GM18861 (cell line): ENCODE measurements around the gene HMGN4.
"Not testable (repeated sequence)": the region's sequence is repeated elsewhere in the genome, so short reads cannot be mapped to it uniquely, and the experiment has no call there.

Experiments
- ATAC-seq: cut with Tn5 transposase; IDR thresholded peaks from one replicate; pipeline ENCODE4 v1.9.1; 2021; ENCODE audit not compliant: unreplicated experiment

HMGN4 gene

GRCh38 chr6:26537846-26538571 is at the start of gene HMGN4:
Gene HMGN4, plus strand, starts transcription at chr6:26538366. Its CDS starts 6,841 bp downstream, at chr6:26545207.
- peak; percentile 39 for ATAC-seq

- ATAC-seq: no peak
Measured at GRCh38 chr6:26489996-26490964, 47.9 kb upstream of the HMGN4 start.

GRCh38 chr6:26491604-26492003 is 46.6 kb upstream of the HMGN4 start:
- no peak for ATAC-seq

GRCh38 chr6:26493258-26493657 is 44.9 kb upstream of the HMGN4 start:
- ATAC-seq: no peak

DNA sequence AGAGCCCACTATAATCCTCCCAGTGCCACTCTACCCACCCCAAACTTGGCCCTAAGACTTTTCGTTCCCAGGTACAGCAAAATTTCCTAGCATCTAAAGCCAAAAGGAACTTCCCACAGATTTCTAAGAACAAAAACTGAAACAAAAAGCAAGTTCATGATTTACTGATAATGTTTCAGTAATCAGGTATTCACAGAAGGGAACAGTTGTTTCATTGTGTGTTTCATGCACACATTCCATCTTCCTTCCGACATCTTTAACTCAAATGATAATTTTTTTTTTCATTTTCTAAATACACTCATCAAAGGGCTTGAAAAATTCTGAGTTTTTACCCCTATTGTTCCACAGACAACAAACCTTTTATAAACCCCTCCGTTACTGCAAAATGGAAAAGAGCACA is 44.0 kb upstream of the HMGN4 start:
- ATAC-seq: no peak

- no peak for ATAC-seq
Measured at GRCh38 chr6:26495281-26495680, 42.9 kb upstream of the HMGN4 start.

DNA sequence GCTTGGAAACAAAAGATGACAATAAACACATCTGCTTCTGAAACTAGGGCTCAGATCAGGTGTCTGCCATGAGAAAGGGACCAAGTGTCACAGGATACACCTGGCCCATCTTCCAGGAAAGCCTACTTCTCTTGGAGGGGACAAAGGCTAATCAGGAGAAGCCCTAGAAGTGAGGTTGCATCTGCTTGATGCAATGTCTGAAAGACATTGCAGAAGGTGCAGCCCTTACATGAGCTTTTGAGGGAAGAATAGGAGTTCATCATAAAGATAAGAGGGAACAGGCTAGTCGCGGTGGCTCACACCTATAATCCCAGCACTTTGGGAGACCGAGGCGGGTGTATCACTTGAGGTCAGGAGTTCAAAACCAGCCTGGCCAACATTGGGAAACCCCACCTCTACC is 40.6 kb upstream of the HMGN4 start:
- no peak for ATAC-seq

DNA sequence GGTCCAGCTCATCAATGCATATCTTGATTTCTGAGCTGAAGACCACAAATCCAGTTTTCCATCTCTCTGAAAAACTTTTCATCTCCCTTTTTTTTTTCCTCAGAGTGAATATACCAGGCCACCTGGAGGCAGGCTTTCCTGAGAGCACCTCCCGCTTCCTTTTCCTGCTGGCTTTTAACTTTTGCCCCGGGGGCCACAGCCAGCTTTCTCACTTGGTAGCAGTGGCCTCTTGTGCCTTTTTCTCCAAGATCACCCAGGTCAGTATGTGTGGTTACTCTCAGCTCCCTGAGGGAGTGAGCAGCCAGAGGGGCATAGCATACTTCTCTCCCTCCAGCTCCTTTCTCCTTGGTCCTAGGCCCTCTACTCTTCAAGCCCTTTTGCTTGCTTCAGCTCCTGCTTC is 38.1 kb upstream of the HMGN4 start, which contains the start of gene BTN1A1:
TSS of gene BTN1A1 (plus strand) at position 202 of the 400 bp plus-strand sequence. CDS start 984 bp downstream, outside the sequence.
- no peak for ATAC-seq

DNA sequence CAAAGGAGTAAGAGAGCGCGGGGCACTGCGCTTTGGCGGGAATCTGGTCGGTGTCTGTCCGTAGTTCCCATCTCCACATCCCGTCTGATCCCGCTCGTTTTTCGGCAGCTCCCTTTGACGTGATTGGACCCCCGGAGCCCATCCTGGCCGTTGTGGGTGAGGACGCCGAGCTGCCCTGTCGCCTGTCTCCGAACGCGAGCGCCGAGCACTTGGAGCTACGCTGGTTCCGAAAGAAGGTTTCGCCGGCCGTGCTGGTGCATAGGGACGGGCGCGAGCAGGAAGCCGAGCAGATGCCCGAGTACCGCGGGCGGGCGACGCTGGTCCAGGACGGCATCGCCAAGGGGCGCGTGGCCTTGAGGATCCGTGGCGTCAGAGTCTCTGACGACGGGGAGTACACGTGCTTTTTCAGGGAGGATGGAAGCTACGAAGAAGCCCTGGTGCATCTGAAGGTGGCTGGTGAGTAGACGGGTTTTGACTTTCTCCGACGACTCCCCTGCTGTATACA is 36.6 kb upstream of the HMGN4 start:
- no peak for ATAC-seq

- ATAC-seq: no peak
Measured at GRCh38 chr6:26502165-26502564, 36.0 kb upstream of the HMGN4 start.

- no peak for ATAC-seq
Measured at GRCh38 chr6:26502626-26503025, 35.5 kb upstream of the HMGN4 start.

DNA sequence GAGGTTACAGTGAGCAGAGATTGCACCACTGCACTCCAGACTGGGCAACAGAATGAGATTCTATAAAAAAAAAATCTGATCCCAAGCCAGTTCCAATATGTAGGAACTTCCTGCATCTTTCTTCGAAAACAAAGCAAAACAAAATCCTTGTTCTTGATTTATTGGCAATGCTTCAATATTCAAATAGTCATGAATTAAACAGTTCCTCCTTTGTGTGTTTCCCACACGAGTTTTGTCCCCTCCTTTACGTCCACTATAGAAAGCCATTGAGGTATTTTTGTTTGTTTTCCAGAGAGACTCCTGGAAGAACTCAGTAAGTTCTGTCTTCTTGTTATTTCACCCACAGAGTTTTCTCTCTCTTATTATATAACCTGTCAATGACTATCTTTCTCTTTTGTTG is 30.5 kb upstream of the HMGN4 start:
- no peak for ATAC-seq

- ATAC-seq: not testable (repeated sequence)
Measured at GRCh38 chr6:26511033-26511432, 27.1 kb upstream of the HMGN4 start.

DNA sequence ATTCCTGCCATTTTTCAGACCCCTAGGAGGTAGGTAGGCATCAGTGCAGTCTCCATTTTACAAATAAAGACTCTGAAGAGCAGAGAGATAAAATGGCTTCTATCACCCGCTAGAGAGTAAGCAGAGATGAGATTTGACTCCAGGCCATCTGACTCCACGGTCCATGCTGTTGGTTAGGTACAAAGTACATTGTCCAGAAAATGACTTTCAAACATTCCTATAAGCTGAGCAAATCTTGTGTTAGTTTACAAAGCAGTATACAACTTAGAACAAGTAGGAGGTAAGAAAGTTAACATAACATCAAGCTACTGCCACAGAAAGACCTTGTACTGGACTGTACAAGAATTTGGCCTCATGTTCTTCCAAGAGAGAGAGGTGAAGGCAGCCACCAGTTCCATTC is 23.2 kb upstream of the HMGN4 start:
- no peak for ATAC-seq

DNA sequence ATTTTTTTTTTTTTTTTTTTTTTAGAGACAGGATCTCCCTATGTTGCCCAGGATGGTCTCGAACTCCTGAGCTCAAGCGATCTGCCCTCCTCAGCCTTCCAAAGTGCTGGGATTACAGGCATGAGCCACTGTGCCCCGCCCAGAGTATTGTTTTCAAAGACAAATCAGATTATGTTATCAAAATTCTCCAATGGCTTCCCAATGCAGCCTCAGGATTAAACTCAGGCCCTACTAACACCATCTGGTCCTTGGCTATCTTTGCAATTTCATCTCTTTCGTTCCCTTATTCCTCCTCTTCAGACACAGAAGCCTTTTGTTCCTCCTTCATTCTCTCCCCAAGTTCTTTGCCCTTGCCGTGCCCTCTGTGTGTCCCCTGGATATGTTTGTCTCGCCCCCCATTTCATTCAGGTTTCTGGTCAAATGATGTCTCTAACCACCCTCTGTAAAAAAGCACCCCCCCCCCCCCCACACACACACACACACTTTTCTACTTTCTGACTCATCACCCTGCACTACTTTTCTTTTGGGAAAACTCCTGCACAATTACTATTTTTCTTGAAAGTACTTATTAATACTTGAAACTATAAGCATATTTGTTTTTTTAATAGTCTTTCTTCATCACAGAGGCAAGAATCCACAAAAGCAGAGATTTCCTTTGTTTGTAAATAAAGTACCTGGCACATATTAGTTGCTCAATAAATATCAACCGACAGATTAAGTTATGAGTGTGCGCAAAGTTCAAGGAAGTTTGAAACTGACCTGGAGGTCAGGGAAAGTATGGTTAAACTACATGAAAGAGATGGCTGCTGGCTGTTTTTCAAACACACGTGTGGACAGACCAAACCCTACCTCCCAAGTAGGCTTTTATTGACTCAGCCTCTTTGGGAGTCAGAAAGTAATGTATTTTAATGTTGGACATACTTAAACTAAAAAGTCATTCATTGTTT is 21.4 kb upstream of the HMGN4 start:
- no peak for ATAC-seq

- no peak for ATAC-seq
Measured at GRCh38 chr6:26519359-26519758, 18.8 kb upstream of the HMGN4 start.

GRCh38 chr6:26520237-26520849 is 17.8 kb upstream of the HMGN4 start:
- ATAC-seq: peak; percentile 25

GRCh38 chr6:26520850-26521599 is 17.1 kb upstream of the HMGN4 start:
- peak; percentile 56 for ATAC-seq

- peak; percentile 64 for ATAC-seq
Measured at GRCh38 chr6:26521600-26522391, 16.4 kb upstream of the HMGN4 start.
